Mammary epithelial cell (primary cell): ENCODE data around the gene CCL23.

ENCODE experiments used
- EZH2 ChIP-seq: IDR thresholded peaks from 2 replicates; pipeline ENCODE4 v1.6.1; 2012; ENCODE audit warnings: low read length, inconsistent platforms, borderline replicate concordance
- TF ChIP-seq, protein P1 (sequence below), 2 donors: IDR thresholded peaks in 1 of 2; conservative IDR thresholded peaks in 1 of 2; 2 replicates each; pipeline ENCODE4 v1.5.1; 2011 to 2012; ENCODE audit warnings: inconsistent platforms in 2 of 2, low read length in 2 of 2, mild to moderate bottlenecking in 2 of 2, control low read depth in 1 of 2, low read depth in 1 of 2; ENCODE audit not compliant: insufficient read depth in 1 of 2; ENCODE audit errors: extremely low read depth in 1 of 2

DNA sequence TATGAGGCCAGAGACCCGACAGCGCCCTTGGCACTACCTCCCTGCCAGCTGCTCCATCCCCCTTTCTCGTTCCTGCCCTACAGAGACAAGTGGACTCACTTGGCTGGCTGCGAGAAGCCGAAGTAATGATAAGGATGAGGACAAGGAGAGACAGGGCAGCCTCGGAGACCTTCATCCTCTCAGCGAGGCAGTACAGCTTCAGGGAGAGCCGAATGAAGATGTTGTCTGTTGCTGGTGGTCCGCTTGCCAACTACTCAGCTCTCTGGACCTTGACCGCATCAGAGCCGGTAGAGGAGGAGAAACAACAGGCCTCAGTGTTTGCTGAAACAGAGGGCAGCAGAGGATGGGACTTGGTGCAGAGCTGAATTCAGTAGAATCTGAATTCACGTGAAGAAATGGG is 36.5 kb downstream of the CCL23 start, which contains the start of gene CCL16:
- TF ChIP-seq, protein P1, sequence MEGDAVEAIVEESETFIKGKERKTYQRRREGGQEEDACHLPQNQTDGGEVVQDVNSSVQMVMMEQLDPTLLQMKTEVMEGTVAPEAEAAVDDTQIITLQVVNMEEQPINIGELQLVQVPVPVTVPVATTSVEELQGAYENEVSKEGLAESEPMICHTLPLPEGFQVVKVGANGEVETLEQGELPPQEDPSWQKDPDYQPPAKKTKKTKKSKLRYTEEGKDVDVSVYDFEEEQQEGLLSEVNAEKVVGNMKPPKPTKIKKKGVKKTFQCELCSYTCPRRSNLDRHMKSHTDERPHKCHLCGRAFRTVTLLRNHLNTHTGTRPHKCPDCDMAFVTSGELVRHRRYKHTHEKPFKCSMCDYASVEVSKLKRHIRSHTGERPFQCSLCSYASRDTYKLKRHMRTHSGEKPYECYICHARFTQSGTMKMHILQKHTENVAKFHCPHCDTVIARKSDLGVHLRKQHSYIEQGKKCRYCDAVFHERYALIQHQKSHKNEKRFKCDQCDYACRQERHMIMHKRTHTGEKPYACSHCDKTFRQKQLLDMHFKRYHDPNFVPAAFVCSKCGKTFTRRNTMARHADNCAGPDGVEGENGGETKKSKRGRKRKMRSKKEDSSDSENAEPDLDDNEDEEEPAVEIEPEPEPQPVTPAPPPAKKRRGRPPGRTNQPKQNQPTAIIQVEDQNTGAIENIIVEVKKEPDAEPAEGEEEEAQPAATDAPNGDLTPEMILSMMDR (conservative IDR thresholded peaks at IDR 0.05 in 1 of 2, IDR thresholded peaks at IDR 0.05 in 1 of 2; ENCODE audit: extremely low read depth in 1 of 2, insufficient read depth in 1 of 2, low read depth in 1 of 2, low read length in 2 of 2) = no peak
- no peak for TF ChIP-seq EZH2
